GM18502 (cell line): Measurements from ENCODE around the gene CABCOCO1.

Experiments
- ATAC-seq: cut with Tn5 transposase; IDR thresholded peaks from one replicate; pipeline ENCODE4 v1.9.1; 2021; ENCODE audit warnings: mild to moderate bottlenecking; ENCODE audit not compliant: unreplicated experiment, poor library complexity

CABCOCO1 gene

GRCh38 chr10:61752111-61753011 is 89.6 kb downstream of the CABCOCO1 start:
- ATAC-seq, result peak; percentile 70

GRCh38 chr10:61753453-61753852 is 90.7 kb downstream of the CABCOCO1 start:
- no peak for ATAC-seq

- no peak for ATAC-seq
Observed at GRCh38 chr10:61754587-61755550, 92.1 kb downstream of the CABCOCO1 start.

- ATAC-seq, result no peak
Observed at GRCh38 chr10:61757001-61757400, 94.3 kb downstream of the CABCOCO1 start.

- ATAC-seq, result no peak
Observed at GRCh38 chr10:61757525-61758397, 95.0 kb downstream of the CABCOCO1 start.

- ATAC-seq, result no peak
Observed at GRCh38 chr10:61758433-61758832, 95.7 kb downstream of the CABCOCO1 start.

GRCh38 chr10:61759751-61760150 is 97.0 kb downstream of the CABCOCO1 start:
- ATAC-seq, result no peak

- no peak for ATAC-seq
Observed at GRCh38 chr10:61760943-61761824, 98.5 kb downstream of the CABCOCO1 start.

GRCh38 chr10:61761825-61762217 is 99.1 kb downstream of the CABCOCO1 start:
- no peak for ATAC-seq

- no peak for ATAC-seq
Observed at GRCh38 chr10:61763778-61764177, 101.0 kb downstream of the CABCOCO1 start.

- no peak for ATAC-seq
Observed at GRCh38 chr10:61764486-61764885, 101.8 kb downstream of the CABCOCO1 start.

- ATAC-seq, result no peak
Observed at GRCh38 chr10:61765176-61766087, 102.7 kb downstream of the CABCOCO1 start.

- no peak for ATAC-seq
Observed at GRCh38 chr10:61766927-61767326, 104.2 kb downstream of the CABCOCO1 start.

- ATAC-seq, result no peak
Observed at GRCh38 chr10:61774031-61774430, 111.3 kb downstream of the CABCOCO1 start.

- ATAC-seq, result no peak
Observed at GRCh38 chr10:61775111-61775510, 112.4 kb downstream of the CABCOCO1 start.

- ATAC-seq, result no peak
Observed at GRCh38 chr10:61776615-61777266, 114.0 kb downstream of the CABCOCO1 start.

GRCh38 chr10:61778137-61778536 is 115.4 kb downstream of the CABCOCO1 start:
- ATAC-seq, result no peak

- ATAC-seq, result no peak
Observed at GRCh38 chr10:61779276-61779675, 116.5 kb downstream of the CABCOCO1 start.
